Hematopoietic multipotent progenitor cell treated with erythropoietin and hydrocortisone succinate and interleukin-3 and kit ligand, for 4 days (in vitro differentiated cells): Measurements from ENCODE around the gene ALG3.

Experiments
- DNase-seq: peaks from one replicate; pipeline ENCODE4 v3.0.0-alpha.2; 2015

The ALG3 gene

GRCh38 chr3:184234671-184235380 is 13.9 kb downstream of the ALG3 start:
- no peak for DNase-seq

- DNase-seq: peak; percentile 61
Observed at GRCh38 chr3:184234224-184234623, 14.5 kb downstream of the ALG3 start.

GRCh38 chr3:184233127-184233843 is 15.5 kb downstream of the ALG3 start:
- DNase-seq: no peak

GRCh38 chr3:184231671-184232070 is 17.1 kb downstream of the ALG3 start:
- no peak for DNase-seq

GRCh38 chr3:184230603-184231528 is 17.9 kb downstream of the ALG3 start:
- no peak for DNase-seq

- peak; percentile 54 for DNase-seq
Observed at GRCh38 chr3:184230081-184230602, 18.6 kb downstream of the ALG3 start.

GRCh38 chr3:184229394-184230080 is 19.2 kb downstream of the ALG3 start, which contains the start of gene VWA5B2:
Gene VWA5B2, plus strand, starts transcription at chr3:184229585. Its CDS starts 944 bp downstream, at chr3:184230529.
- peak; percentile 86 for DNase-seq

GRCh38 chr3:184228376-184229137 is 20.2 kb downstream of the ALG3 start:
- DNase-seq: peak; percentile 28

- peak; percentile 74 for DNase-seq
Observed at GRCh38 chr3:184227481-184227935, 21.3 kb downstream of the ALG3 start.

GRCh38 chr3:184223946-184224345 is 24.8 kb downstream of the ALG3 start:
- DNase-seq: no peak

GRCh38 chr3:184222521-184222920 is 26.2 kb downstream of the ALG3 start:
- no peak for DNase-seq

- DNase-seq: no peak
Observed at GRCh38 chr3:184218814-184219213, 29.9 kb downstream of the ALG3 start.

GRCh38 chr3:184211718-184212117 is 37.0 kb downstream of the ALG3 start:
- no peak for DNase-seq

- DNase-seq: no peak
Observed at GRCh38 chr3:184211297-184211696, 37.5 kb downstream of the ALG3 start.

GRCh38 chr3:184209146-184209923 is 39.4 kb downstream of the ALG3 start:
- no peak for DNase-seq

- no peak for DNase-seq
Observed at GRCh38 chr3:184203526-184203925, 45.2 kb downstream of the ALG3 start.

GRCh38 chr3:184200825-184201224 is 47.9 kb downstream of the ALG3 start:
- DNase-seq: no peak

GRCh38 chr3:184198509-184198908 is 50.3 kb downstream of the ALG3 start:
- DNase-seq: no peak

- DNase-seq: no peak
Observed at GRCh38 chr3:184196536-184196935, 52.2 kb downstream of the ALG3 start.

- no peak for DNase-seq
Observed at GRCh38 chr3:184193991-184194539, 54.7 kb downstream of the ALG3 start.
